Measurements from ENCODE around the gene TBL3. TPM values are rescaled to one million over a fixed set of nuclear protein-coding genes. Genes with fewer than 3 reads are reported as not detected.

TBL3 gene
- total and polyA plus RNA-seq, 9 of the 15 experiments (the other 6 are each of a cell fraction or from before 2014, with no cell fraction given): 0.97 to 117 (median 24.5) TPM

DNA sequence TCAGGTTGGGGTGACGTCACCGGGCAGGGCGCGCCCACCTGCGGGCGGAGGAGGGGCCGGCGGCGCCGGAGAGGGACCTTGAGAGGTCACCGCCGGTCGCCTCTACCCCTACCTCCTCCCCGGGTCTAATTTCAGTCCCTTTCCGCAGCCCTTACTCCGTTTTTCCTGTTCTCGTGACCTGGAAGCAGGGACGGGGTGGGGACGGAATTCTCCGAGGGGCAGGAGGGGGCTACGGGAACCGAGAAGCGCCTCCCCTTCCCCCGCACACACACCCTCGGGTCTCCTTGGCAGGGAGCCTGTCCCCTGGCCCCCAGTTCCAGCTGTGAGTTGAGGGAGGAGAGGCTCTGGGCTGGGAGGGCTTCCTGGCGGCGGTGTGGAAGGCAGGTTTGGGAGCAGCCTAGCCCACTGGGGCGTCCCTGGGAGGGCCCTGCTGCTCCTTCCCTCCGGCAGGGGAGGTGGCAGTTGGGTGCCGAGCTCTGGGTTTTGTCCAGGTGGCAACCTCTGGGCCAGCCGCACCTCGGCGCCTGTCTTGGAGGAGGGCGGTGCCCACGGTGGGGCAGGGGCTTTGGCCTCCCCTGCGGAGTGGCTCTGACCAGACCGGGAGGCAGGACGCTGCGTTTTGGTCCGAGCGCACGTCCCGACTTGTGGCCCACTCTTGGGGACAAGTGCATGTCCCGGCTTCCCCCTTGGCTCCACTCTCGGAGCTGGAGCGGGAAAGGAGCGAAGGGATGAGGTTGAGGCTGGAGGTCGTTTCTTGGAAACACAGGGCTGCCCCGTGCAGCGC lies 18.7 kb downstream of the TBL3 start (continued):
- TF ChIP-seq, protein P1, sequence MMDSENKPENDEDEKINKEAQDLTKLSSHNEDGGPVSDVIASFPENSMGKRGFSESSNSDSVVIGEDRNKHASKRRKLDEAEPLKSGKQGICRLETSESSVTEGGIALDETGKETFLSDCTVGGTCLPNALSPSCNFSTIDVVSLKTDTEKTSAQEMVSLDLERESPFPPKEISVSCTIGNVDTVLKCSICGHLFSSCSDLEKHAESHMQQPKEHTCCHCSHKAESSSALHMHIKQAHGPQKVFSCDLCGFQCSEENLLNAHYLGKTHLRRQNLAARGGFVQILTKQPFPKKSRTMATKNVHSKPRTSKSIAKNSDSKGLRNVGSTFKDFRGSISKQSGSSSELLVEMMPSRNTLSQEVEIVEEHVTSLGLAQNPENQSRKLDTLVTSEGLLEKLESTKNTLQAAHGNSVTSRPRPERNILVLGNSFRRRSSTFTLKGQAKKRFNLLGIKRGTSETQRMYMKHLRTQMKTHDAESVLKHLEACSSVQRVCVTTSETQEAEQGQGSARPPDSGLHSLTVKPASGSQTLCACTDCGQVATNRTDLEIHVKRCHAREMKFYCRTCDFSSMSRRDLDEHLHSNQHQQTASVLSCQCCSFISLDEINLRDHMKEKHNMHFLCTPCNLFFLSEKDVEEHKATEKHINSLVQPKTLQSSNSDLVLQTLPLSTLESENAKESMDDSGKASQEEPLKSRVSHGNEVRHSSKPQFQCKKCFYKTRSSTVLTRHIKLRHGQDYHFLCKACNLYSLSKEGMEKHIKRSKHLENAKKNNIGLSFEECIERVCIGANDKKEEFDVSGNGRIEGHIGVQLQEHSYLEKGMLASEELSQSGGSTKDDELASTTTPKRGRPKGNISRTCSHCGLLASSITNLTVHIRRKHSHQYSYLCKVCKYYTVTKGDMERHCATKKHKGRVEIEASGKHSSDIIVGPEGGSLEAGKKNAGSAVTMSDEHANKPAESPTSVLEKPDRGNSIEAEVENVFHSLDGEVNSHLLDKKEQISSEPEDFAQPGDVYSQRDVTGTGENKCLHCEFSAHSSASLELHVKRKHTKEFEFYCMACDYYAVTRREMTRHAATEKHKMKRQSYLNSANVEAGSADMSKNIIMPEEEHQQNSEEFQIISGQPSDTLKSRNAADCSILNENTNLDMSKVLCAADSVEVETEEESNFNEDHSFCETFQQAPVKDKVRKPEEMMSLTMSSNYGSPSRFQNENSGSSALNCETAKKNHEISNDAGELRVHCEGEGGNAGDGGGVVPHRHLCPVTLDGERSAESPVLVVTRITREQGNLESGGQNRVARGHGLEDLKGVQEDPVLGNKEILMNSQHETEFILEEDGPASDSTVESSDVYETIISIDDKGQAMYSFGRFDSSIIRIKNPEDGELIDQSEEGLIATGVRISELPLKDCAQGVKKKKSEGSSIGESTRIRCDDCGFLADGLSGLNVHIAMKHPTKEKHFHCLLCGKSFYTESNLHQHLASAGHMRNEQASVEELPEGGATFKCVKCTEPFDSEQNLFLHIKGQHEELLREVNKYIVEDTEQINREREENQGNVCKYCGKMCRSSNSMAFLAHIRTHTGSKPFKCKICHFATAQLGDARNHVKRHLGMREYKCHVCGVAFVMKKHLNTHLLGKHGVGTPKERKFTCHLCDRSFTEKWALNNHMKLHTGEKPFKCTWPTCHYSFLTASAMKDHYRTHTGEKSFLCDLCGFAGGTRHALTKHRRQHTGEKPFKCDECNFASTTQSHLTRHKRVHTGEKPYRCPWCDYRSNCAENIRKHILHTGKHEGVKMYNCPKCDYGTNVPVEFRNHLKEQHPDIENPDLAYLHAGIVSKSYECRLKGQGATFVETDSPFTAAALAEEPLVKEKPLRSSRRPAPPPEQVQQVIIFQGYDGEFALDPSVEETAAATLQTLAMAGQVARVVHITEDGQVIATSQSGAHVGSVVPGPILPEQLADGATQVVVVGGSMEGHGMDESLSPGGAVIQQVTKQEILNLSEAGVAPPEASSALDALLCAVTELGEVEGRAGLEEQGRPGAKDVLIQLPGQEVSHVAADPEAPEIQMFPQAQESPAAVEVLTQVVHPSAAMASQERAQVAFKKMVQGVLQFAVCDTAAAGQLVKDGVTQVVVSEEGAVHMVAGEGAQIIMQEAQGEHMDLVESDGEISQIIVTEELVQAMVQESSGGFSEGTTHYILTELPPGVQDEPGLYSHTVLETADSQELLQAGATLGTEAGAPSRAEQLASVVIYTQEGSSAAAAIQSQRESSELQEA (IDR thresholded peaks at IDR 0.05; ENCODE audit: low read depth): peak; percentile 52; the same call in 1 of the 2 replicates
- TF ChIP-seq ZNF197 (CRISPR knock-in tag; IDR thresholded peaks at IDR 0.05; ENCODE audit: low read depth) (no peak), CREM (IDR thresholded peaks at IDR 0.05; ENCODE audit: low read depth) (peak; percentile 81), TGIF2 (CRISPR knock-in tag; IDR thresholded peaks at IDR 0.05) (0 out of 2 replicates have a peak, but pooled peaks have one; percentile 42), FOSL1 (tag; conservative IDR thresholded peaks at IDR 0.05) (no peak), BCOR (IDR thresholded peaks at IDR 0.05) (peak; percentile 27; the same call in 1 of the 2 replicates), KHSRP (IDR thresholded peaks at IDR 0.05) (no peak)
- TF ChIP-seq, protein P2, sequence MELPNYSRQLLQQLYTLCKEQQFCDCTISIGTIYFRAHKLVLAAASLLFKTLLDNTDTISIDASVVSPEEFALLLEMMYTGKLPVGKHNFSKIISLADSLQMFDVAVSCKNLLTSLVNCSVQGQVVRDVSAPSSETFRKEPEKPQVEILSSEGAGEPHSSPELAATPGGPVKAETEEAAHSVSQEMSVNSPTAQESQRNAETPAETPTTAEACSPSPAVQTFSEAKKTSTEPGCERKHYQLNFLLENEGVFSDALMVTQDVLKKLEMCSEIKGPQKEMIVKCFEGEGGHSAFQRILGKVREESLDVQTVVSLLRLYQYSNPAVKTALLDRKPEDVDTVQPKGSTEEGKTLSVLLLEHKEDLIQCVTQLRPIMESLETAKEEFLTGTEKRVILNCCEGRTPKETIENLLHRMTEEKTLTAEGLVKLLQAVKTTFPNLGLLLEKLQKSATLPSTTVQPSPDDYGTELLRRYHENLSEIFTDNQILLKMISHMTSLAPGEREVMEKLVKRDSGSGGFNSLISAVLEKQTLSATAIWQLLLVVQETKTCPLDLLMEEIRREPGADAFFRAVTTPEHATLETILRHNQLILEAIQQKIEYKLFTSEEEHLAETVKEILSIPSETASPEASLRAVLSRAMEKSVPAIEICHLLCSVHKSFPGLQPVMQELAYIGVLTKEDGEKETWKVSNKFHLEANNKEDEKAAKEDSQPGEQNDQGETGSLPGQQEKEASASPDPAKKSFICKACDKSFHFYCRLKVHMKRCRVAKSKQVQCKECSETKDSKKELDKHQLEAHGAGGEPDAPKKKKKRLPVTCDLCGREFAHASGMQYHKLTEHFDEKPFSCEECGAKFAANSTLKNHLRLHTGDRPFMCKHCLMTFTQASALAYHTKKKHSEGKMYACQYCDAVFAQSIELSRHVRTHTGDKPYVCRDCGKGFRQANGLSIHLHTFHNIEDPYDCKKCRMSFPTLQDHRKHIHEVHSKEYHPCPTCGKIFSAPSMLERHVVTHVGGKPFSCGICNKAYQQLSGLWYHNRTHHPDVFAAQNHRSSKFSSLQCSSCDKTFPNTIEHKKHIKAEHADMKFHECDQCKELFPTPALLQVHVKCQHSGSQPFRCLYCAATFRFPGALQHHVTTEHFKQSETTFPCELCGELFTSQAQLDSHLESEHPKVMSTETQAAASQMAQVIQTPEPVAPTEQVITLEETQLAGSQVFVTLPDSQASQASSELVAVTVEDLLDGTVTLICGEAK (IDR thresholded peaks at IDR 0.05): 0 out of 2 replicates have a peak, but pooled peaks have one; percentile 23
- TF ChIP-seq, protein P2 (CRISPR knock-in tag; IDR thresholded peaks at IDR 0.05): no peak
